ENCODE results near the gene LRRC7.

DNA sequence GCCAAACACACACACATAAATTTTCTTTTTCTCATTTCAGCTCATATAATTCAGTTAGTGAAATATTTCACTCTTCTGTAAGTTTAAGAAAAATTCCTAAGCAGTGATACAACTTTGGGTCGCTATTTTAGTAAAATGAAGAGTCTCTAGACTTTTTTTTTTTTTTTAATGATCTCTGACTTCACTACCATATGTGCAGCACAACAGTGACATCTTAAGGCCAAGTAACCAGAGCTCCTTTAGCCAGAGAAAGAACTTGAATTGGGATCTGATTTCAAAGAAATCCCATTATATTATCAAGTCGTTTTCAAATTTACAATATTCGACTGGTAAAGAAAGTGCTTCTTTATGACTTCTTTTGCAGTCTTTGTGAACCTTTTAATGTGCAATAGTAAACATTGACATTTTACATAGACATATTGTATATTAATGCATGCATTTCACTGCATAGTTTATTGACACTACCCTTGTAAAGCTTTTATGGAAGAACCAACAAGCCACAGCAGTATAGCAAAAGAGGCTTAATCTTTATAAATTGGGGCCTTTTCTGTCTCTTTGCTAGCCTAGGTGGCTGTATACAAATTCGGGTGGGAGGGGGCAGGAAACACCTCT is 575.4 kb downstream of the LRRC7 start:
- TF ChIP-seq CTCF (IDR thresholded peaks at IDR 0.05; ENCODE audit: borderline replicate concordance, extremely low read depth, low read length, poor library complexity, severe bottlenecking) (no peak), EZH2 (IDR thresholded peaks at IDR 0.05; ENCODE audit: borderline replicate concordance, low read depth, low read length, severe bottlenecking) (no peak)

All from DND-41 (cell line).